Suprapubic skin (tissue), 4 donors: ENCODE data around the gene PNPLA2. TPM values are rescaled to one million over a fixed set of nuclear protein-coding genes. Genes with fewer than 3 reads are reported as not detected.

Experiments used
- DNase-seq, 2 donors: peaks; one replicate each; pipeline ENCODE4 v3.0.0-alpha.2; 2019; ENCODE audit warnings: low spot score in 2 of 2
- H3K27ac ChIP-seq: fragments of 200-600 bp; sonication (generic); one replicate; pipeline ENCODE4 v1.5.1; 2019
- H3K27me3 ChIP-seq: fragments of 200-600 bp; sonication (generic); one replicate; pipeline ENCODE4 v1.5.1; 2019
- H3K36me3 ChIP-seq: fragments of 200-600 bp; sonication (generic); one replicate; pipeline ENCODE4 v1.5.1; 2019
- H3K4me1 ChIP-seq: fragments of 200-600 bp; sonication (generic); one replicate; pipeline ENCODE4 v1.5.1; 2019
- H3K4me3 ChIP-seq: fragments of 200-600 bp; sonication (generic); one replicate; pipeline ENCODE4 v1.5.1; 2019; ENCODE audit warnings: mild to moderate bottlenecking
- H3K9me3 ChIP-seq: fragments of 200-600 bp; sonication (generic); one replicate; pipeline ENCODE4 v1.5.1; 2019
- EP300 ChIP-seq: sonication (generic); formaldehyde crosslinking; IDR thresholded peaks from one replicate; pipeline ENCODE4 v1.6.1; 2017; ENCODE audit warnings: antibody characterized with exemption
- POLR2A ChIP-seq, 2 donors: fragments of 450-650 bp; IDR thresholded peaks; one replicate each; pipeline ENCODE4 v1.6.1; 2017; ENCODE audit warnings: antibody characterized with exemption in 2 of 2, mild to moderate bottlenecking in 2 of 2, moderate library complexity in 2 of 2
- POLR2AphosphoS5 ChIP-seq, 3 donors: sonication (generic); formaldehyde crosslinking; IDR thresholded peaks; one replicate each; pipeline ENCODE4 v1.6.1; 2017; ENCODE audit warnings: antibody characterized with exemption in 3 of 3
- WGBS: methylation state at CpG from one replicate; pipeline ENCODE4 v1.1.5; 2018; 5-methylcytosine and 5-hydroxymethylcytosine counted together
- total RNA-seq, 4 donors: library from RNA; depleted of rRNA; stranded (reverse); fragments of >200 nt; gene quantifications; one replicate each; pipeline ENCODE4 v1.1.0, GENCODE V29; 2016
- TF ChIP-seq, protein P1 (sequence below), 2 donors: fragments of 200-600 bp in 1 of 2; fragments of 450-650 bp in 1 of 2; sonication (generic) in 1 of 2; IDR thresholded peaks; one replicate each; pipeline ENCODE4 v1.5.1; 2016 to 2019; ENCODE audit warnings: antibody characterized with exemption in 2 of 2, mild to moderate bottlenecking in 1 of 2, moderate library complexity in 1 of 2

The PNPLA2 gene
- total RNA-seq, 4 donors from 2014 or later: 74.9 to 117 (median 85.9) TPM

DNA sequence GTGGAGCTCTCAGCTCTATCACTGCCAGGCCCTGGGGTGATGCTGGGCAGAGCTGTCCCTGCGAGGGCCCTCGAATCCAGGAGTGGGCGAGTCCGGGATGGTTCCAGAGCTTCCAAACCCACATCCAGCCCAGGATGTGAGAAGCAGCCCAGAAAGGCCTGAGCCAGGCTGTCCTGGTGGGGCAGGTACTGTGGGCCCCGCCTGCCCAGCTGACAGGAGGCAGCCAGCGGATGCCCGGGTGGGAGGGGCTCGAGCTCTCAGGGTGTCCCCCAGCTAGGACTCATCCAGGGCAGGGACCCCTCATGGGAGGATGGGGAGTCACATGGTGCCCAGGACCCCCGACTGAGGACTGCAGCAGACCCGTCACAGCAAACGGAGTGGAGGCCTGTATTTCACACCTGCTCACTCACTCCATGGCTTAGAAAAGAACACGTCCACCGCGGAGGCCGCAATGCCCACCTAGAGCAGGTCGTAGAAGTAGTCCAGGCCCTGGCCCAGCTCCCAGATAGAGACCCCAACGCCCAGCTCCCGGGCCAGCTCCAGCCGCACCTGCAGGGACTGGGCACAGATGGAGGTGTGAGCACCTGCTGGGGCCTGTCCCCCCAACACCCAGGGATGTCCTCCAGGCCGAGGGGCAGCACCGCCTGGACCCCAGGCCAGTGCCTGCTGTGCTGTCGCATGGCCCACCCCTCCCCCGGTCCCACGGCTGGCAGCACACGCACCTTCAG is 50.8 kb downstream of the PNPLA2 start:
- no peak overlapping the region for H3K4me3 ChIP-seq
- WGBS: no CpG with 5 or more reads among the region's 25 CpGs
- no peaks in the 10 kb centered on the region for H3K27me3 ChIP-seq
- no peaks in the 10 kb centered on the region for H3K4me1 ChIP-seq
- no peaks in the 10 kb centered on the region for H3K9me3 ChIP-seq
- peaks cover 43% of the 10 kb centered on the region for H3K36me3 ChIP-seq
- TF ChIP-seq POLR2AphosphoS5 (IDR thresholded peaks at IDR 0.05) (no peak), EP300 (no peak), POLR2A (IDR thresholded peaks at IDR 0.05) (no peak)
- TF ChIP-seq, protein P1, sequence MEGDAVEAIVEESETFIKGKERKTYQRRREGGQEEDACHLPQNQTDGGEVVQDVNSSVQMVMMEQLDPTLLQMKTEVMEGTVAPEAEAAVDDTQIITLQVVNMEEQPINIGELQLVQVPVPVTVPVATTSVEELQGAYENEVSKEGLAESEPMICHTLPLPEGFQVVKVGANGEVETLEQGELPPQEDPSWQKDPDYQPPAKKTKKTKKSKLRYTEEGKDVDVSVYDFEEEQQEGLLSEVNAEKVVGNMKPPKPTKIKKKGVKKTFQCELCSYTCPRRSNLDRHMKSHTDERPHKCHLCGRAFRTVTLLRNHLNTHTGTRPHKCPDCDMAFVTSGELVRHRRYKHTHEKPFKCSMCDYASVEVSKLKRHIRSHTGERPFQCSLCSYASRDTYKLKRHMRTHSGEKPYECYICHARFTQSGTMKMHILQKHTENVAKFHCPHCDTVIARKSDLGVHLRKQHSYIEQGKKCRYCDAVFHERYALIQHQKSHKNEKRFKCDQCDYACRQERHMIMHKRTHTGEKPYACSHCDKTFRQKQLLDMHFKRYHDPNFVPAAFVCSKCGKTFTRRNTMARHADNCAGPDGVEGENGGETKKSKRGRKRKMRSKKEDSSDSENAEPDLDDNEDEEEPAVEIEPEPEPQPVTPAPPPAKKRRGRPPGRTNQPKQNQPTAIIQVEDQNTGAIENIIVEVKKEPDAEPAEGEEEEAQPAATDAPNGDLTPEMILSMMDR (IDR thresholded peaks at IDR 0.05): no peak
- no peak for DNase-seq
- no peak overlapping the region for H3K27ac ChIP-seq

- Histone ChIP-seq H3K36me3 (peaks cover 45% of the 10 kb centered on the region), H3K4me1 (no peaks in the 10 kb centered on the region), H3K4me3 (no peak overlapping the region), H3K27ac (no peak overlapping the region), H3K9me3 (no peaks in the 10 kb centered on the region), H3K27me3 (no peaks in the 10 kb centered on the region)
- TF ChIP-seq POLR2A (IDR thresholded peaks at IDR 0.05): no peak
- no peak for DNase-seq
- WGBS: 96% methylated on average over 3 of the region's 8 CpGs
These were observed 51.4 kb downstream of the PNPLA2 start for GRCh38 chr11:870127-870413.

- peaks cover 45% of the 10 kb centered on the region for H3K36me3 ChIP-seq
- no peak for DNase-seq
- no peaks in the 10 kb centered on the region for H3K27me3 ChIP-seq
- no peaks in the 10 kb centered on the region for H3K4me1 ChIP-seq
- H3K9me3 ChIP-seq: no peaks in the 10 kb centered on the region
- 88% methylated on average over 7 of the region's 8 CpGs for WGBS
- no peak overlapping the region for H3K27ac ChIP-seq
- no peak overlapping the region for H3K4me3 ChIP-seq
- no peak for TF ChIP-seq EP300
These were observed 51.7 kb downstream of the PNPLA2 start for GRCh38 chr11:870418-870817.

GRCh38 chr11:871472-871871 is 52.8 kb downstream of the PNPLA2 start:
- no peak for TF ChIP-seq EP300
- no peak for TF ChIP-seq POLR2A (IDR thresholded peaks at IDR 0.05)
- TF ChIP-seq POLR2AphosphoS5 (IDR thresholded peaks at IDR 0.05): no peak
- TF ChIP-seq, protein P1 (IDR thresholded peaks at IDR 0.05): no peak
- no peaks in the 10 kb centered on the region for H3K9me3 ChIP-seq
- no peaks in the 10 kb centered on the region for H3K27me3 ChIP-seq
- WGBS: 56% methylated on average over 7 of the region's 9 CpGs
- no peak overlapping the region for H3K27ac ChIP-seq
- DNase-seq: no peak
- H3K36me3 ChIP-seq: peaks cover 38% of the 10 kb centered on the region
- H3K4me1 ChIP-seq: peaks cover 2% of the 10 kb centered on the region
- no peak overlapping the region for H3K4me3 ChIP-seq

- no peaks in the 10 kb centered on the region for H3K9me3 ChIP-seq
- H3K36me3 ChIP-seq: peaks cover 30% of the 10 kb centered on the region
- no peaks in the 10 kb centered on the region for H3K27me3 ChIP-seq
- TF ChIP-seq, protein P1 (IDR thresholded peaks at IDR 0.05): no peak
- no peak for TF ChIP-seq POLR2AphosphoS5 (IDR thresholded peaks at IDR 0.05)
- TF ChIP-seq EP300: no peak
- no peak for TF ChIP-seq POLR2A (IDR thresholded peaks at IDR 0.05)
- DNase-seq: no peak
- H3K27ac ChIP-seq: no peak overlapping the region
- H3K4me1 ChIP-seq: peaks cover 8% of the 10 kb centered on the region
- no peak overlapping the region for H3K4me3 ChIP-seq
- WGBS: 91% methylated on average over 6 of the region's 9 CpGs
These were observed 54.1 kb downstream of the PNPLA2 start for GRCh38 chr11:872799-873198.

DNA sequence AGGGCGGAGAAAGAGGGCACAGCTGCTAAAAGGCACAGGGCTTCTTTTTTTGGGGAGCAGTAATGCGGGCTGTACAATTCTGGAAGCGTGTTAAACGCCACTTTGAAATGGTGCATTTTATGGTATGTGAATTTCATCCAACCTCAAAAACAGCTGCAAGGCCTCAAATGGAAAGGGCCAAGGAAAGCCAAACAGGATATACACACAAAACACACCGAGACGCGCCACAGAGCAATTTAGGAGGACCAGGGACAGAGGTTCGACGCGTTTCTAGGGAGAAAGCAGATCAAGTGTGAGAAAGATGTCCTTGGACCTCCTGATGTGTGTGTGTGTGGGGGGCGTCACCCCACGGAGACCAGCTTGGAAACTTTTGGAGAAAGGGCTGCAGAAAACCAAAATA is 55.0 kb downstream of the PNPLA2 start:
- TF ChIP-seq EP300 (no peak), POLR2AphosphoS5 (IDR thresholded peaks at IDR 0.05) (no peak), POLR2A (IDR thresholded peaks at IDR 0.05) (no peak)
- TF ChIP-seq, protein P1 (IDR thresholded peaks at IDR 0.05): no peak
- no peak for DNase-seq
- H3K27me3 ChIP-seq: no peaks in the 10 kb centered on the region
- no peak overlapping the region for H3K4me3 ChIP-seq
- no peak overlapping the region for H3K27ac ChIP-seq
- WGBS: 84% methylated on average over 12 of the region's 12 CpGs
- peaks cover 21% of the 10 kb centered on the region for H3K36me3 ChIP-seq
- H3K4me1 ChIP-seq: peaks cover 8% of the 10 kb centered on the region
- H3K9me3 ChIP-seq: no peaks in the 10 kb centered on the region

Other genes with a start within 250 kb of the PNPLA2 start
- 10 to 100 TPM; 27.9 to 55.6 (median 42.0) TPM for gene PHRF1, start 242.4 kb upstream of the PNPLA2 start, total RNA-seq
- 10 to 100 TPM; 20.9 to 34.0 (median 26.6) TPM for gene IRF7, start 203.0 kb upstream of the PNPLA2 start, total RNA-seq
- 1 to 10 TPM in 1 of 4 donors, under 1 TPM in 1, not detected in 2; 0.53 to 1.1 TPM for gene CDHR5, start 194.0 kb upstream of the PNPLA2 start, total RNA-seq
- gene SCT, start 191.7 kb upstream of the PNPLA2 start, total RNA-seq: not detected
- 1 to 10 TPM in 1 of 4 donors, under 1 TPM in 1, not detected in 2; 0.97 to 1.2 TPM for gene DRD4, start 181.6 kb upstream of the PNPLA2 start, total RNA-seq
- gene DEAF1, start 123.7 kb upstream of the PNPLA2 start, total RNA-seq: 10 to 100 TPM; 37.0 to 60.6 (median 43.7) TPM
- gene TMEM80, start 123.1 kb upstream of the PNPLA2 start, total RNA-seq: 10 to 100 TPM; 31.5 to 53.6 (median 39.1) TPM
- gene EPS8L2, start 112.7 kb upstream of the PNPLA2 start, total RNA-seq: 100 to 1,000 TPM; 107 to 193 (median 140) TPM
- 100 to 1,000 TPM; 107 to 197 (median 179) TPM for gene TALDO1, start 71.5 kb upstream of the PNPLA2 start, total RNA-seq
- gene GATD1, start 41.4 kb upstream of the PNPLA2 start, total RNA-seq: 10 to 100 TPM; 27.2 to 68.2 (median 46.0) TPM
- gene CEND1, start 28.8 kb upstream of the PNPLA2 start, total RNA-seq: not detected
- gene SLC25A22, start 20.6 kb upstream of the PNPLA2 start, total RNA-seq: 10 to 100 TPM; 11.2 to 14.7 (median 13.7) TPM
- 10 to 100 TPM; 14.1 to 71.9 (median 33.5) TPM for gene PIDD1, start 13.7 kb upstream of the PNPLA2 start, total RNA-seq
- 1,000 to 10,000 TPM in 2 of 4 donors, 100 to 1,000 TPM in 2; 692 to 1,129 (median 991) TPM for gene RPLP2, start 8.9 kb upstream of the PNPLA2 start, total RNA-seq
- gene CRACR2B, start 9.0 kb downstream of the PNPLA2 start, total RNA-seq: 10 to 100 TPM; 14.0 to 35.5 (median 29.6) TPM
- 100 to 1,000 TPM; 108 to 162 (median 150) TPM for gene CD151, start 14.0 kb downstream of the PNPLA2 start, total RNA-seq
- 10 to 100 TPM; 31.1 to 76.4 (median 56.4) TPM for gene POLR2L, start 23.6 kb downstream of the PNPLA2 start, total RNA-seq
- 10 to 100 TPM; 47.1 to 78.9 (median 59.7) TPM for gene TSPAN4, start 23.9 kb downstream of the PNPLA2 start, total RNA-seq
- gene CHID1, start 91.9 kb downstream of the PNPLA2 start, total RNA-seq: 100 to 1,000 TPM in 1 of 4 donors, 10 to 100 TPM in 3; 46.5 to 111 (median 66.2) TPM
- gene AP2A2, start 107.0 kb downstream of the PNPLA2 start, total RNA-seq: 100 to 1,000 TPM in 2 of 4 donors, 10 to 100 TPM in 2; 45.4 to 107 (median 76.8) TPM
- under 1 TPM in 1 of 4 donors, not detected in 3; 0.04 TPM for gene MUC6, start 217.8 kb downstream of the PNPLA2 start, total RNA-seq